ENCODE results near the gene PRKAB2. TPM values are rescaled to one million over a fixed set of nuclear protein-coding genes. Genes with fewer than 3 reads are reported as not detected.

The PRKAB2 gene
- total and polyA plus RNA-seq, 9 of the 15 experiments (the other 6 are each of a cell fraction or from before 2014, with no cell fraction given), result 2.3 to 20.8 (median 7.9) TPM

GRCh38 chr1:147169171-147169570, 3.1 kb downstream of the PRKAB2 start:
- FAIRE-seq, result no peak
- no TSS peak for BruUV-seq (replicated peaks)
- 41% methylated on average over 3 of the region's 3 CpGs for whole genome bisulfite sequencing (ENCODE audit: insufficient coverage, low coverage, missing lambda C conversion rate)

More at GRCh38 chr1:147169171-147169570, 3.1 kb downstream of the PRKAB2 start:
- ATAC-seq (no peak), DNase-seq (ENCODE audit: extremely low read depth in 1 of 4, low spot score in 3 of 4) (no peak)
- peaks cover 14% of the 10 kb centered on the region in 2 experiments for H3K4me1 ChIP-seq (replicated peaks in 1 of 2; ENCODE audit: control insufficient read depth in 2 of 2, insufficient read depth in 2 of 2, low read length in 2 of 2)
- H2AFZ ChIP-seq (ENCODE audit: low read depth, low read length), result no peak overlapping the region
- H3K36me3 ChIP-seq (ENCODE audit: control insufficient read depth, insufficient read depth, low read length), result peaks cover 17% of the 10 kb centered on the region
- intact Hi-C loops (cut with micrococcal nuclease) (no loop called here), in situ Hi-C loops (cut with MboI) (no loop called here)
- no peaks in the 10 kb centered on the region for H4K20me1 ChIP-seq (replicated peaks; ENCODE audit: control insufficient read depth, insufficient read depth, low read length)
- H3K9ac ChIP-seq (ENCODE audit: insufficient read depth in 1 of 2, low read depth in 2 of 2, low read length in 2 of 2), result no peak overlapping the region
- H3K4me3 ChIP-seq, result no peak overlapping the region
- ChIA-PET POLR2A (interaction anchor here (1.8 to 4.4 kb wide), 4 partner anchors 8 to 85 kb away, joined by 4 to 27 read pairs (median 9); no protein-coding TSS in a partner anchor), CTCF (ENCODE audit: low intra/inter-chr PET ratio) (no interaction called here)
- H3K4me2 ChIP-seq (ENCODE audit: insufficient read depth, low read length), result no peak overlapping the region
- H3K27me3 ChIP-seq (ENCODE audit: control insufficient read depth in 2 of 2, insufficient read depth in 2 of 2, low read length in 2 of 2), result no peaks in the 10 kb centered on the region
- H3K9me3 ChIP-seq (replicated peaks; ENCODE audit: control insufficient read depth, insufficient read depth, low read depth, low read length), result no peaks in the 10 kb centered on the region
- no peaks in the 10 kb centered on the region for H3K9me1 ChIP-seq (ENCODE audit: control insufficient read depth, insufficient read depth, low read length)
- no peak overlapping the region for H3K27ac ChIP-seq (ENCODE audit: extremely low read depth, low read depth, low read length)
- peaks cover 38% of the 10 kb centered on the region for H3K79me2 ChIP-seq (ENCODE audit: control insufficient read depth, insufficient read depth, low read length)
- TF ChIP-seq TAF9B (IDR thresholded peaks at IDR 0.05; ENCODE audit: partially characterized antibody) (no peak), TARDBP (IDR thresholded peaks at IDR 0.05) (no peak), RBM17 (IDR thresholded peaks at IDR 0.05; ENCODE audit: borderline replicate concordance, low read depth, low read length) (no peak), SAFB (IDR thresholded peaks at IDR 0.05; ENCODE audit: borderline replicate concordance, low read depth, low read length) (no peak), MXD1 (CRISPR knock-in tag; IDR thresholded peaks at IDR 0.05; ENCODE audit: borderline replicate concordance, poor library complexity, severe bottlenecking) (no peak), ZEB2 (IDR thresholded peaks at IDR 0.05) (no peak), NR1H2 (CRISPR knock-in tag; IDR thresholded peaks at IDR 0.05) (no peak), KLF6 (CRISPR knock-in tag; IDR thresholded peaks at IDR 0.05; ENCODE audit: borderline replicate concordance) (no peak), ELF4 (CRISPR knock-in tag; IDR thresholded peaks at IDR 0.05) (no peak), PCBP2 (IDR thresholded peaks at IDR 0.05; ENCODE audit: low read depth, low read length, poor library complexity, severe bottlenecking) (no peak), KLF1 (tag; IDR thresholded peaks at IDR 0.05) (no peak), ZNF184 (CRISPR knock-in tag; IDR thresholded peaks at IDR 0.05) (no peak), THRB (CRISPR knock-in tag; conservative IDR thresholded peaks at IDR 0.05) (no peak), TRIM28 (IDR thresholded peaks at IDR 0.05) (no peak), YY1 (IDR thresholded peaks at IDR 0.05; ENCODE audit: borderline replicate concordance in 1 of 3, control insufficient read depth in 1 of 3, extremely low read depth in 1 of 3, insufficient read depth in 3 of 3, insufficient read length in 1 of 3, insufficient replicate concordance in 2 of 3, low read depth in 1 of 3, low read length in 2 of 3) (no peak), TCF7L2 (IDR thresholded peaks at IDR 0.05; ENCODE audit: low read depth, low read length) (no peak), ZNF609 (CRISPR knock-in tag; IDR thresholded peaks at IDR 0.05; ENCODE audit: borderline replicate concordance) (no peak), ZNF324 (CRISPR knock-in tag; IDR thresholded peaks at IDR 0.05) (no peak)
